Measurements from ENCODE around the gene DBX1.
A peak's percentile ranks its signal among the peaks of the same experiment; 100 is the strongest.

DBX1 gene

GRCh38 chr11:20159466-20160381 lies 551 bp downstream of the DBX1 start:
- no peak overlapping the region for H2AFZ ChIP-seq (ENCODE audit: insufficient read depth, low read length, poor library complexity)
- no peak overlapping the region for H3K27ac ChIP-seq (ENCODE audit: low read depth, low read length)
- no peaks in the 10 kb centered on the region for H3K79me1 ChIP-seq (ENCODE audit: low read length)
- no peaks in the 10 kb centered on the region for H3K79me2 ChIP-seq (ENCODE audit: control insufficient read depth, insufficient read depth, low read length, poor library complexity)
- H3K4me1 ChIP-seq (ENCODE audit: control insufficient read depth in 1 of 2, insufficient read depth in 2 of 2, low read length in 2 of 2) = peaks cover 8 to 19% of the 10 kb centered on the region in 2 experiments
- peaks cover 11% of the 10 kb centered on the region for H3K9me3 ChIP-seq (ENCODE audit: insufficient read depth, low read depth, low read length)
- H4K8ac ChIP-seq (ENCODE audit: low read depth, low read length) = no peak overlapping the region
- no peak overlapping the region for H3K18ac ChIP-seq (ENCODE audit: low read length)
- H3K4me2 ChIP-seq (ENCODE audit: low read length) = no peak overlapping the region
- no peak overlapping the region for H2AK5ac ChIP-seq (ENCODE audit: low read length)
- WGBS (ENCODE audit: extremely low coverage, insufficient coverage, insufficient read length) = no CpG with 5 or more reads among the region's 65 CpGs
- no peak overlapping the region for H2BK12ac ChIP-seq (ENCODE audit: low read length)
- H2BK120ac ChIP-seq (ENCODE audit: insufficient read depth, low read length, poor library complexity) = no peak overlapping the region
- no peak overlapping the region for H3K4me3 ChIP-seq (ENCODE audit: low read depth, low read length)
- H2BK5ac ChIP-seq (ENCODE audit: low read depth, low read length, poor library complexity) = no peak overlapping the region
- H3K4ac ChIP-seq (ENCODE audit: low read depth, low read length) = no peak overlapping the region
- H3K27me3 ChIP-seq (ENCODE audit: insufficient read depth, low read length) = peaks cover 79% of the 10 kb centered on the region
- DNase-seq = no peak
- H4K12ac ChIP-seq (ENCODE audit: low read depth, low read length) = no peak overlapping the region
- H3K36me3 ChIP-seq (ENCODE audit: control insufficient read depth in 1 of 2, insufficient read depth in 2 of 2, low read length in 2 of 2) = no peaks in the 10 kb centered on the region
- H3K9ac ChIP-seq (ENCODE audit: low read length) = no peak overlapping the region
- no peak overlapping the region for H3K23ac ChIP-seq (ENCODE audit: low read length)
- no peak overlapping the region for H4K91ac ChIP-seq (ENCODE audit: low read depth, low read length)
- H3K14ac ChIP-seq (ENCODE audit: low read length) = no peak overlapping the region

- H3K4me2 ChIP-seq (ENCODE audit: low read length) = no peak overlapping the region
- no peaks in the 10 kb centered on the region for H3K79me1 ChIP-seq (ENCODE audit: low read length)
- H3K4me3 ChIP-seq (ENCODE audit: low read depth, low read length) = no peak overlapping the region
- peaks cover 71% of the 10 kb centered on the region for H3K27me3 ChIP-seq (ENCODE audit: insufficient read depth, low read length)
- H3K14ac ChIP-seq (ENCODE audit: low read length) = no peak overlapping the region
- no peak overlapping the region for H2BK12ac ChIP-seq (ENCODE audit: low read length)
- H2BK5ac ChIP-seq (ENCODE audit: low read depth, low read length, poor library complexity) = no peak overlapping the region
- no peak overlapping the region for H3K4ac ChIP-seq (ENCODE audit: low read depth, low read length)
- no peak overlapping the region for H2AFZ ChIP-seq (ENCODE audit: insufficient read depth, low read length, poor library complexity)
- WGBS (ENCODE audit: extremely low coverage, insufficient coverage, insufficient read length) = no CpG with 5 or more reads among the region's 33 CpGs
- H3K9me3 ChIP-seq (ENCODE audit: insufficient read depth, low read depth, low read length) = peaks cover 11% of the 10 kb centered on the region
- H2AK5ac ChIP-seq (ENCODE audit: low read length) = no peak overlapping the region
- peaks cover 11 to 23% of the 10 kb centered on the region in 2 experiments for H3K4me1 ChIP-seq (ENCODE audit: control insufficient read depth in 1 of 2, insufficient read depth in 2 of 2, low read length in 2 of 2)
- H3K27ac ChIP-seq (ENCODE audit: low read depth, low read length) = no peak overlapping the region
- no peak overlapping the region for H2BK120ac ChIP-seq (ENCODE audit: insufficient read depth, low read length, poor library complexity)
- H4K8ac ChIP-seq (ENCODE audit: low read depth, low read length) = no peak overlapping the region
- H3K23ac ChIP-seq (ENCODE audit: low read length) = no peak overlapping the region
- H3K18ac ChIP-seq (ENCODE audit: low read length) = no peak overlapping the region
- no peak overlapping the region for H4K91ac ChIP-seq (ENCODE audit: low read depth, low read length)
- no peaks in the 10 kb centered on the region for H3K79me2 ChIP-seq (ENCODE audit: control insufficient read depth, insufficient read depth, low read length, poor library complexity)
- peak; percentile 46 to 76 for DNase-seq
- no peaks in the 10 kb centered on the region for H3K36me3 ChIP-seq (ENCODE audit: control insufficient read depth in 1 of 2, insufficient read depth in 2 of 2, low read length in 2 of 2)
- H3K9ac ChIP-seq (ENCODE audit: low read length) = no peak overlapping the region
- no peak overlapping the region for H4K12ac ChIP-seq (ENCODE audit: low read depth, low read length)
Measured at GRCh38 chr11:20158597-20159257, 1.5 kb downstream of the DBX1 start.

GRCh38 chr11:20157728-20158127 lies 2.5 kb downstream of the DBX1 start:
- Histone ChIP-seq H3K27ac (ENCODE audit: low read depth, low read length) (no peak overlapping the region), H3K9ac (ENCODE audit: low read length) (no peak overlapping the region), H2BK5ac (ENCODE audit: low read depth, low read length, poor library complexity) (no peak overlapping the region), H3K4me3 (ENCODE audit: low read depth, low read length) (no peak overlapping the region), H3K4me2 (ENCODE audit: low read length) (no peak overlapping the region), H3K79me1 (ENCODE audit: low read length) (no peaks in the 10 kb centered on the region), H4K8ac (ENCODE audit: low read depth, low read length) (no peak overlapping the region), H2BK12ac (ENCODE audit: low read length) (no peak overlapping the region), H2AK5ac (ENCODE audit: low read length) (no peak overlapping the region), H3K27me3 (ENCODE audit: insufficient read depth, low read length) (peaks cover 63% of the 10 kb centered on the region), H3K79me2 (ENCODE audit: control insufficient read depth, insufficient read depth, low read length, poor library complexity) (no peaks in the 10 kb centered on the region), H2BK120ac (ENCODE audit: insufficient read depth, low read length, poor library complexity) (no peak overlapping the region), H3K4me1 (ENCODE audit: control insufficient read depth in 1 of 2, insufficient read depth in 2 of 2, low read length in 2 of 2) (peaks cover 7 to 16% of the 10 kb centered on the region in 2 experiments), H3K14ac (ENCODE audit: low read length) (no peak overlapping the region), H4K12ac (ENCODE audit: low read depth, low read length) (no peak overlapping the region), H3K4ac (ENCODE audit: low read depth, low read length) (no peak overlapping the region), H3K18ac (ENCODE audit: low read length) (no peak overlapping the region), H3K36me3 (ENCODE audit: control insufficient read depth in 1 of 2, insufficient read depth in 2 of 2, low read length in 2 of 2) (no peaks in the 10 kb centered on the region), H4K91ac (ENCODE audit: low read depth, low read length) (no peak overlapping the region), H3K9me3 (ENCODE audit: insufficient read depth, low read depth, low read length) (peaks cover 11% of the 10 kb centered on the region), H2AFZ (ENCODE audit: insufficient read depth, low read length, poor library complexity) (no peak overlapping the region), H3K23ac (ENCODE audit: low read length) (no peak overlapping the region)
- no peak for DNase-seq
- WGBS (ENCODE audit: extremely low coverage, insufficient coverage, insufficient read length) = no CpG with 5 or more reads among the region's 9 CpGs

- H3K79me1 ChIP-seq (ENCODE audit: low read length) = no peaks in the 10 kb centered on the region
- H2BK120ac ChIP-seq (ENCODE audit: insufficient read depth, low read length, poor library complexity) = no peak overlapping the region
- no peak overlapping the region for H3K9ac ChIP-seq (ENCODE audit: low read length)
- H4K91ac ChIP-seq (ENCODE audit: low read depth, low read length) = no peak overlapping the region
- H2AFZ ChIP-seq (ENCODE audit: insufficient read depth, low read length, poor library complexity) = no peak overlapping the region
- peaks cover 11% of the 10 kb centered on the region for H3K9me3 ChIP-seq (ENCODE audit: insufficient read depth, low read depth, low read length)
- H4K8ac ChIP-seq (ENCODE audit: low read depth, low read length) = no peak overlapping the region
- H3K4me2 ChIP-seq (ENCODE audit: low read length) = peak overlapping the region; percentile 57
- no peak for DNase-seq
- H3K36me3 ChIP-seq (ENCODE audit: control insufficient read depth in 1 of 2, insufficient read depth in 2 of 2, low read length in 2 of 2) = no peaks in the 10 kb centered on the region
- H3K27me3 ChIP-seq (ENCODE audit: insufficient read depth, low read length) = peaks cover 56% of the 10 kb centered on the region
- H3K27ac ChIP-seq (ENCODE audit: low read depth, low read length) = no peak overlapping the region
- H3K4me3 ChIP-seq (ENCODE audit: low read depth, low read length) = peak overlapping the region; percentile 41
- H2BK12ac ChIP-seq (ENCODE audit: low read length) = no peak overlapping the region
- no peak overlapping the region for H4K12ac ChIP-seq (ENCODE audit: low read depth, low read length)
- H3K4ac ChIP-seq (ENCODE audit: low read depth, low read length) = no peak overlapping the region
- WGBS (ENCODE audit: extremely low coverage, insufficient coverage, insufficient read length) = no CpG with 5 or more reads among the region's 45 CpGs
- H3K14ac ChIP-seq (ENCODE audit: low read length) = no peak overlapping the region
- no peak overlapping the region for H3K18ac ChIP-seq (ENCODE audit: low read length)
- H3K4me1 ChIP-seq (ENCODE audit: control insufficient read depth in 1 of 2, insufficient read depth in 2 of 2, low read length in 2 of 2) = peaks cover 7 to 16% of the 10 kb centered on the region in 2 experiments
- H3K79me2 ChIP-seq (ENCODE audit: control insufficient read depth, insufficient read depth, low read length, poor library complexity) = no peaks in the 10 kb centered on the region
- no peak overlapping the region for H3K23ac ChIP-seq (ENCODE audit: low read length)
- H2AK5ac ChIP-seq (ENCODE audit: low read length) = no peak overlapping the region
- no peak overlapping the region for H2BK5ac ChIP-seq (ENCODE audit: low read depth, low read length, poor library complexity)
Measured at GRCh38 chr11:20156876-20157613, 3.2 kb downstream of the DBX1 start.
